ENCODE measurements around the gene ARHGAP25.

The ARHGAP25 gene

GRCh38 chr2:68863996-68864395 is 129.4 kb downstream of the ARHGAP25 start:
- DNase-seq (ENCODE audit: low spot score) = no peak

- DNase-seq (ENCODE audit: low spot score) = no peak
These were observed 130.5 kb downstream of the ARHGAP25 start for GRCh38 chr2:68865108-68865507.

GRCh38 chr2:68870215-68870614 is 135.6 kb downstream of the ARHGAP25 start:
- no peak for DNase-seq (ENCODE audit: low spot score)

GRCh38 chr2:68871159-68871764 is 136.7 kb downstream of the ARHGAP25 start, which contains the start of gene BMP10:
TSS of gene BMP10 (minus strand) at chr2:68871397. CDS start at chr2:68871358, 39 bp downstream.
- no peak for DNase-seq (ENCODE audit: low spot score)
